ENCODE results near the gene SPRR3. TPM values are rescaled to one million over a fixed set of nuclear protein-coding genes. Genes with fewer than 3 reads are reported as not detected.
"Not testable (repeated sequence)": the region's sequence is repeated elsewhere in the genome, so short reads cannot be mapped to it uniquely, and the experiment has no call there.

Gene SPRR3
- polyA plus RNA-seq, 5 donors: 0.21 to 0.42 (median 0.27) TPM; not detected in 2

- no peak for DNase-seq
These were observed 18.3 kb upstream of the SPRR3 start for GRCh38 chr1:152983234-152983633.

DNA sequence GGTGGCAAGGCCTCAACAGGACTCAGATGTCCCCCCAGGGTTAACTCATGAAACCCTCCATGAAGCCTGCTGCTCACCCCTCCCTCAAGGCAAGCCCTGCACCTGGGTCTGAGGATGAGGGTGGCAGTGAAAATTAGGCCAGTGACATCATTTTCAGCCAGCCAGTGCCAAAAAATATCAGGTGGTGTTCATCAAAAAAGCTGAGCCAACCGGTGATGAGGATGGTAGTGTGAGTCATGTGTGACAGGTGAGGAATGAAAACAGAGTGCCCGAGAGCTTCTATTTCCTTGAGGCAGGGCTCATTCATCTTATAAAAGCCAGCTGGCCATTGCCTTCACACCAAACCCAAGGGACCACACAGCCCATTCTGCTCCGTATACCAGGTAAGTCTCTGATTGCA lies 17.8 kb upstream of the SPRR3 start, which contains the start of gene SPRR1A:
Gene SPRR1A, plus strand, starts transcription at position 339 of the 400 bp plus-strand sequence. CDS start 1,150 bp downstream, outside the sequence.
- no peak for DNase-seq

DNA sequence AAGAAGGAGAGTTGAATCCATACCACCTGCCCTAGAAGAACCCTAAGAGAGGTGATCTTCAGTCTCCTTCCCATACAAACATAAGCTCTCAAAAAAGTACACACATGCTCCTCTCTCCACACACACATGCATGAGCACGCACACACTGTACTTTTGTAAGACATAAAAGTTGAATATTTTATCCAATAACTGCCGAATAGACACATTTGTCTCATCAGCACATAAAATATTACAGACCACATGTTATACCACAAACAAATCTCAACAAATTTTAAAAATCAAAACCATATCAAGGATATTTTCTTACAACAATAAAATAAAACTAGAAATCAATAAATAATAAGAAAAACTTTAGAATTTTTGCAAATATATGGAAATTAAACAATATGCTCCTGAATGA lies 15.0 kb upstream of the SPRR3 start:
- no peak for DNase-seq

GRCh38 chr1:152993186-152993585 lies 8.4 kb upstream of the SPRR3 start:
- no peak for DNase-seq

DNA sequence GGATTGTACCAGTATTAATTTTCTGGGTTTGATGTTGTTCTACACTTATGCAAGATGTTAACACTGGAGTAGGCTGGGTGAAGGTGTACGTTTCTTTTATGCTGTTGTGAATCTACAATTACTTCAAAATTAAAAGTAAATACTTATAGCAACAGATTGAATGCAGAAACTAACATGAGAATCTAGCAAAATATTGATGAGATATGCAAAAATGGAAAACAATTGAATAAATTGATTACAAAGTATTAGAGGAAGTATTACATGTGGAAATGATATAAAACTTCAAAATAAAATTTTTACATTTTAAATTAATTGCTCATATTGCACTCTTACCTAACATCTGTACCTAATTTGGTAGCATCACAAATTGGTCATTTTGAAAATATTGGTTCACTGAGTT lies 5.7 kb upstream of the SPRR3 start:
- DNase-seq: no peak

DNA sequence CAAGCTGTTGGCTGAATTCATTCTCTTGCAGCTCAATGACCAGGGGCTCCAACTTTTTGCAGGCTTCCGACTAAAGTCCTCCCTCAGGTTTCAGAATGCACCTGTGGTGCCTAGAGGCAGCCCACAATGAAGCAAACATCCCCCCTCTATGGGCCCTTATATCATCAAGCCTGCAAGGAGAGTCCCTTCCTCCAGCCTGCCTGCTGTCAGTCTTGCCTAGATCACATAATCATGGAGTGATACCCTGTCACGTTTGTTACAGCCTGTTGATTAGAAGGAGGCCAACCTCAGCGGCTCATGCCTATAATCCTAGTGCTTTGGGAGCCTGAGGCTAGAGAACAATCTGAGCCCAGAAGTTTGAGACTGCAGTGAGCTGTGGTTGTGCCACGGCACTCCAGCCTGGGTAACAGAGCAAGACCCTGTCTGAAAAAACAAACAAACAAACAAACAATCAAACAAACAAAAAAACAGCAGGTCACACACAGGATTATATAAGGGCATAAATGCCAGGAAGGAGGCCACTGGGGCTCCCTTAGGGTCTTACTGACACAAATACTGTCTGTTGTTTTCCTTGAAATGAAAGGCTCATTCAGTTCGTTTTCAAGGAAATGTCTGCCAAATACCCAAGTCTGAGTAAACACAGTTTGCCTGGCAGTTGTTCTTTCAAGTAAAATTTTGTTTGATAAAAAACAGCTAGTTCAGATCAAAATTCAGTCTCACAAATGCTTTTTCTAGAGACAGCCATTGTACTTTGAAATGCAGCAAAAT lies 4.7 kb upstream of the SPRR3 start:
- no peak for DNase-seq

DNA sequence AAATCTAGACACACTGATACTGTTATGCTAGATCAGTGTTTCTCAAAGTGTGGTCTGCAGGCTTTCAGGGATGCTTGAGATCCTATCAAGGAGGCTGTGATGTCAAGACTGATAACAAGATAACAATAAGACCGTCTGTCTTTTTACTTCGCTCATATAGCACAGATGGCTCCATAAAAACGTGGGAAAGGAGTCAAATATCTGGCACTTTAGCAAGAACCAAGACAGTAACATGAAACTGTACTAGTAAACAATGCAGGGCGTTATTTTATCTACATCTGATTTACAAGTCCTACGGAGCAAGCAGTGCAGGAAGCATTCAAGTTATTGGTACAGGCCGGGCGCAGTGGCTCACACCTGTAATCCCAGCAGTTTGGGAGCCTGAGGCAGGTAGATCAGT lies 3.6 kb upstream of the SPRR3 start:
- no peak for DNase-seq

DNA sequence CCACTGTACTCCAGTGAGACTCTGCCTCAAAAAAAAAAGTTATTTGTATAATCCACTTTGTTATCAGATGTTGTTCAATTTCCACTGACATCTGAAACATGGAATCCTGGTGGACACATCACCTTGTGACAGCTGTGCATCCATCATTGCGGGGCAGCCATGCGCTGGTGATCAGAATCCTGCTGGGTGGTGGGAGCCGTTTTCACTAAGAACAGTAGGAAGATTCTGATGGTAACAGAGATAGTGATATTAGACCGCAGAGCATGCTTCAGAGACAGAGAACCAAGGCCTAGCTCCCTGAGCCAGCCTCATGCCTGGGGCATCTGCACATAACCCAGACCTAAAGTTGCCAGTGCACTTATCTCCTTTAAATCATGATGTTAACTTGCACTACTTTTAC lies 3.1 kb upstream of the SPRR3 start:
- DNase-seq: no peak

DNA sequence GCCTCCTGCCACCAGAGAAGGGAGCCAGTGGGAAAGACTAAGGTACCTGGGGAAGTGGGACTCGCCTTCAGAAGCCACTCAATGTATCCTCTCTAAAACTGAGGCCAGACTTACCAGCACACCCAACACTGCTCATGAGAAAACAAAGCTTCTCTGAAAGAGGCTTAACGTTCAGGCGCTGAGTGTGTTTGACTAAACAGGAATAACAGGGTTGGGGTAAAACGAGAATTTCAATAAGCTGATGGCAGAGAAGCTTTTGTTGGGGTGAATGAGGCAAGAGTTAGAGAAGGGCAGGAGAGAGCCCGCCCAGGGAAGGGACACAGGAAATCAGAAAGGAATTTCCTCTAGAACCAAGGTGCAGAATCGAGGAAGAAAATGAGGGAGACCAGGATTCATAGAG lies 1.7 kb upstream of the SPRR3 start:
- no peak for DNase-seq

DNA sequence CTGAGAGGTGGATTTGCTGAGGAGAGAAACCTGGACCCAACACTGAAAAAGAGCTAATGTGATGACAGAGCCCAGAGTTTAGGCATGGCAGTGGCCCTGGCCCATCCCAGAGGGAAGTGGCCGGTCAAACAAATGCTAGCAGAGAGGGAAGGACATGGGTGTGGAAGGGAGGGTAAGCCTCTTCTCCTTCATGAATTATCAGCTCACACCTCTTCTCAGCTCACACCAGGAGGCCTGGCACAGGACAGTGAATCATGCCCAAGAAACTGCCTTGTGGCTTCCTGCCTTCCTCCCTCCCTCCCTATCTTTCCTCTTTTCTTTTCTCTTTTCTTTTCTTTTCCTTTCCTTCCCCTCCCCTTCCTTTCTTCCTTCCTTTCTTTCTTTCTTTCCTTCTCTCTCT lies 1.3 kb upstream of the SPRR3 start:
- DNase-seq: no peak

GRCh38 chr1:153011235-153011758 lies 9.7 kb downstream of the SPRR3 start:
- not testable (repeated sequence) for DNase-seq

DNA sequence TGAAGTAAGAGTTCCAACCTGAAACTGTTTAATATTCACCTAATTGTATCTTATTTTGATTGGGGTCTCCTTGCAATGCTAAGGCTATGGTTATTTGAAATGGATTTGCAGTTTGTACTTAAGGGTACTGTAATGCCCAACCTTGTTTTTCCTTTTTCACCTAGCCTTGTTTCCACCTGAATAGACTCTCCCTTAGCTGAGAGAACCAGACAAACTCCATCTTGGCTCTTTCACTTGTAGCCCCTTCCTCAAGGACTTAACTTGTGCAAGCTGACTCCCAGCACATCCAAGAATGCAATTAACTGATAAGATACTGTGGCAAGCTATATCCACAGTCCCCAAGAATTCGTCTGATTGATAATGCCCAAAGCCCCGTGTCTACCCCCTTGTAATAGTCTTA lies 20.3 kb downstream of the SPRR3 start:
- DNase-seq: not testable (repeated sequence)

DNA sequence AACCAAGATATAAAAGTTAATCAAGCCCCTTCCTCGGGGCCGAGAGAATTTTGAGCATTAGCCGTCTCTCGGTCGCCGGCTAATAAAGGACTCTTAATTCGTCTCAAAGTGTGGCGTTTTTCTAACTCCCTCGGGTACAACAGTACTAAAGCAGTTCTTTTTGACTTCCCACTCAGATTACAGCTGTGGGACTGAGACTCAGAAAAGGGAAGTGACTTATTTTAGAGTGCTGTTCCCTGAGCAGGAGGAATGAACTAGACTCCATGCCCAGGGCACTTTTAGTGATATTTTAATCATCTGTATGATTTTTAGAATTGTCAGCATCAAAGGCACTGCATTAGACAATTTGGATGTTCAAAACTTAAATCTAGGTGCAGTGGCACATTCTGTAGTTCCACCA lies 20.8 kb downstream of the SPRR3 start:
- not testable (repeated sequence) for DNase-seq

DNA sequence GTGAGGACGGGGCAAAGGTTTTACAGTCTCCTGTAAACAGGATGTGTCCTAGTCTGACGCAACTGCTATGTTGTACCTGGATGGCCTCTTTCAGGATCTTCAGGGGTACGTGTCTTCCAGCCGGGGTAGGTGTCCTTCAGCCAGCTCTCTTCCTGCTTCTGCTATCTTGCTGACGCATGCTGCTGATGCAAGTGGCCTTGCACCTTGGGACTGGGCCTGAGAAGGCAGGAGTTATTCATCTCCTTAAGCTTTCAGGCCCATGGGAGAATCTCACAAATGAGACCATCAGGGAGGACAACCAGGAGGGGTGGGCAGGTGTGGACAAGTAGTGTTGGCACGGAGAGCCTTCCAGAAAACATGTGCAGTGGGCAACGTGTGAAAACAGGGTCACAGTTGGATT lies 21.6 kb downstream of the SPRR3 start:
- no peak for DNase-seq

- no peak for DNase-seq
These were observed 22.9 kb downstream of the SPRR3 start for GRCh38 chr1:153024413-153024812.

GRCh38 chr1:153025797-153026196 lies 24.2 kb downstream of the SPRR3 start:
- DNase-seq: no peak

GRCh38 chr1:153028766-153029165 lies 27.2 kb downstream of the SPRR3 start:
- DNase-seq: no peak

- no peak for DNase-seq
These were observed 29.3 kb downstream of the SPRR3 start, which contains the start of gene SPRR1B for GRCh38 chr1:153030895-153031294. TSS of gene SPRR1B (plus strand) at chr1:153031203. CDS start at chr1:153032346, 1,143 bp downstream.

- no peak for DNase-seq
These were observed 30.5 kb downstream of the SPRR3 start for GRCh38 chr1:153032073-153032472.

GRCh38 chr1:153032677-153033308 lies 31.2 kb downstream of the SPRR3 start:
- no peak for DNase-seq

DNA sequence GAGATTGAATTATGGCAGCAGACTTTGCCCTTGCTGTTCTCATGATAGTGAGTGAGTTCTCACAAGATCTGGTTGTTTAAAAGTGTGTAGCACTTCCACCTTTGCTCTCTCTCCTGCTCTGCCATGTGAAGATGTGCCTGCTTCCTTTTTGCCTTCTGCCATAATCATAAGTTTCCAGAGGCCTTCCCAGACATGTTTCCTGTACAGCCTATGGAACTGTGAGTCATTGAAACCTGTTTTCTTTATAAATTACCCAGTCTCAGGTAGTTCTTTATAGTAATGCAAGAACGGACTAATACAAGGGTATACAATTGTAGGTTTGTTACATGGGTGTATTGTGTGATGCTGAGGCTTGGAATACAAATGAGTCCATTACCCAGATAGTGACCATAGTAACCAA lies 33.7 kb downstream of the SPRR3 start:
- no peak for DNase-seq

DNA sequence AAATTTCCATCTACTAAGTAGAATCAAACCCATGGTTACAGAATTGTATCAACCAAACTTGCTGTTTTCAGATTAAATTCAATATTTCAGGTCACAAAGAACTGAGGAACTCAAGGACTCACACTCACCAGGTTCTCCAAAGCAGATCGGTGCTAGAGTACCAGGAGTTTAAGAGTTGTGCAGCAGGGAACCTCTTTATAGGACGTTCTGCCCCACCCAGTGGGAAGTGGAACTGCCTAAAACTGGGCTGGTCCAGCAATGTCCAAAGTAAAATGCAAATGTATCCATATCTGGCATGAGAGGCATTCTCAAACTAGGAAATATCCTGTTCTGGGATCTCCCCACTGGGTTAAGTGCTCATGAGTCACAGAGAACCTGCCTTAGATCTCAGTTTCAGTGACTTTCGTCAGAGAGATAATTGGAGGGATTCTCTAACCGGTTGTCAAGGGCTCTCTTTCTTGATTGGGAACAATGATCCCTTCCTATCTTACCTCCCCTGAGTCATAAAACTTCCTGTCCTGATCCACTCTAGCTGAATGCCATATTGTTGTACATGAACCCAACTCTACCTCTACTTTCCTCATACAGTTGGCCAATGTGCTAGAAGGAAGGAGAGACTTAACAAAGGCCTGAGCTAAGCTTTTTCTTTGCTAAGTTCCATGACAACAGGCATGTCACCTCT lies 39.5 kb downstream of the SPRR3 start, which contains the start of gene SPRR2D:
Gene SPRR2D, minus strand, starts transcription at position 171 of the 682 bp plus-strand sequence. CDS start 774 bp downstream, outside the sequence.
- no peak for DNase-seq

Data from right lung (tissue), 5 donors.